Measurements from ENCODE around the gene SPAG17.

SPAG17 gene

DNA sequence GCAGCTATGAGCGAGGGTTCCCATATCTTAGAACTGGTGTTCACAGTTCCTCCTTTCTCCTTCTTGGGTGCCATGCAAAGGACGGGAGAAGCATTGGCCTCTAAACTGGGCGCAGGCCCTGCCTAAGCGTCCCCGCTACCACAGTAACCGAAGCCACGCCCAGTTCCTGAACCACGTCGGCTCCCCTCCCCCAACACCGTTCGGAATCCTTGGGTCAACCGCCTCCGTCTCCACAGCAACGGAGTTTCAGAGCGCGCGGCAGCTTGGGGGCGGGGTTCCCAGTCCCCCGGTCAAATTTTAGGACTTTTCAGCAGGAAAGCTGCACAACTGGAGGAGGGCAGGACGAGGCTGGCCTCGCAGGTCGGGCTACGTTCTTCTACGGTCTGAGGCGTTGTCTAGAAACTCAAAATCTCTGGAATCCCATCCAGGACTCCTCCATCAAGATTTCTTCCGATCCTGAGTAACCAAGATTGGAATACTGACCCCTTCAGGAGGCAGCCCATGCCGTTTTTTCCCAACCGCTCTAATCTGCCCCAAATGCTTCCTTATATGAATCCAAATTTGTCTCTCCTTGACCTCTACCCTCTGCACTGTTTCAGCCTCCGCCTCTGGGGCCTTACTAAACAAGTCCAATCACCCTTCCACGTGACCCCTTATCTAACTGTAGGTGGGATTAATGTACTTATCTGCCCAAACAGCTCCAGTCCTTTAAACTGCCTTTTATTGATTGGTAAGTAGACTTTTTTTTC lies at the start of gene SPAG17:
TSS of gene SPAG17 (minus strand) at position 145 of the 749 bp plus-strand sequence. CDS start at position 74, 71 bp downstream.
- DNase-seq, result peak; percentile 95

GRCh38 chr1:118225471-118225870 lies 40.4 kb upstream of the SPAG17 start:
- no peak for DNase-seq

DNA sequence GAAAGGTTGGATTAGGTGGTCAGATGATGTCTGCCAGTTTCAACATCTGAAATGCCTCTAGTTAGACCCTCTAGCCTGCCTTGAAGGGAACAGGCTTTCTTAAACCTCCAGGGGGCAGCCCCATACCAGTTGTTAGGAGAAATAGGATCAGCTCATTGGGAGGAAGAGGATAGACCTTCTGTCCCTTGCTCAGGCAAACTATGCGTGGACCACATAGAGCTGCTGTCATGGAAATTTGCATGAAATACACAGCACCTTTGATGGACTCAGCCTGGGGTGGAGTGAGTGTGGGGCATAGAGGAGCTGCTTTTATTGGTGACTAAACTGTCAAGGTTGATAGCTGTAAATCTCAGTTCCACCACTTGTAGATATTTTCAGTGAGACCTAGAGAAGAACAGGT lies 38.4 kb upstream of the SPAG17 start:
- peak; percentile 3 for DNase-seq

DNA sequence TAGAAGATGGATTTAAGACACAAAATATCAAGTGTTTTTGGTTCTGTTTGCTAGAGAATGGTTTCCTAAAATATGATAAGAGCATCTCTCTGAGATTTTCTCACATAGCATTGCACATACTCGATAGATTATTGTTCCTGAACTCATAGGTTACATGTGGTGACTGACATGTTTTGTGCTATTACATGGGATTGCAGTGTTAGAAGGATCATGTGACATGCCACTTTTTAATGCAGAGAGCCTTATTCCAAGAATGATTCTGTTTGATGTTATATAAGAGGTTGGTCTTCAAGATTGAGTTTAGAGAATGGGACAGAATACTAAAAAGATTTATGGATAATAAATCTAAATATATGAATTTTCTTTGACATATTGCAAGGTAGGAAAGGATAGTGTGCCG lies 34.4 kb upstream of the SPAG17 start:
- no peak for DNase-seq

DNA sequence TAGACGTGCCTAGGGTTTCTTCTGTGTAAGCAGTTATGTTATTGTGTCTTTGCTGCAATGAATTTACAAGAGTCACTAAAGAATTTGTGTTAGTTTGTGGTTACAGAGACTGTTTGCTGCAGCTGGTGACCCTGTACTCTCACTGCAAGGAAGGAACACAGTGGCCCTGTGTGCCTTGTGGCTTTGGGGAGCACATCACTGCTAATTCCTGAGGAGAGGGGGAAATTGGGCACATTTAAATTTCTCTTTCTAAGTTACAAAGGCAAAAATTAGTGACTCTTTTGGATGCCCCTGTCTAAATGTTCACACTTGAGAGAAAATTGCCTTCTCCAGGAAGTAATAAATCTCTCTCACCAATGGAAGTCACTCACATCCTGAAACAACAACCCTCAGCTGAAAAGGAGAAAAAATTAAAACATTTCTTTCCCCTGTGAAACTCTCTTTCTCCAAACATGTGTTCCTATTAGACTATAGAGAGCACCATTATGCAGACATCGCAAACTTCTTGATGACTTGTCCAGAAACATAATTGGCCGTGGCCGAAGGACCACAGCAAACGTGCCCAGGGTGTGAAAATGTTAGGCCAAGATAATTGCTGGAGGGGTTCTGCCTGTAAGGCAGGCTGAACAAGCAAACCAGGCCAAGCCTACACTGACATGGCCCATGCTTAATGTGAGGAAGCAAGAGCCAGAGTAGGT lies 32.3 kb upstream of the SPAG17 start:
- no peak for DNase-seq

DNA sequence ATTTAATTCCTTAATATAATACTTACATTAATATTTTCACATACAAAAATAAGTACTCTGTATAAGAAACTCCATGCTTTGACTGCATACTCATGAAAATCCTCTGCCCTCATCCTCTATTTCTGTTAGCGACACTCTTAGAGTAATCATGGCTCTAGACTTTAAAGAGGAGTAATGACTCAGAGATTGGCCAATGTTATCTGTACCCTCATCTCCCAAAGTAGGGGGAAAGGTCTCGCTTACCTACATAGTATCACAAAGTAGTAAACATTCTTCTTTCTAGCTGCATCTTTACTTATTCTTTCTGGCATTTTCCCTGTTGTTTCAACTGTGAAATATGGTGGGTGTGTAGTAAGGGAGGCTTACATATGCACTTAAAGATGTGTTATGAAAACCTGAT lies 29.8 kb upstream of the SPAG17 start:
- DNase-seq, result no peak

- DNase-seq, result no peak
Observed at GRCh38 chr1:118210723-118211110, 25.7 kb upstream of the SPAG17 start.

- no peak for DNase-seq
Observed at GRCh38 chr1:118210051-118210722, 25.2 kb upstream of the SPAG17 start.

- DNase-seq, result no peak
Observed at GRCh38 chr1:118209648-118210047, 24.6 kb upstream of the SPAG17 start.

DNA sequence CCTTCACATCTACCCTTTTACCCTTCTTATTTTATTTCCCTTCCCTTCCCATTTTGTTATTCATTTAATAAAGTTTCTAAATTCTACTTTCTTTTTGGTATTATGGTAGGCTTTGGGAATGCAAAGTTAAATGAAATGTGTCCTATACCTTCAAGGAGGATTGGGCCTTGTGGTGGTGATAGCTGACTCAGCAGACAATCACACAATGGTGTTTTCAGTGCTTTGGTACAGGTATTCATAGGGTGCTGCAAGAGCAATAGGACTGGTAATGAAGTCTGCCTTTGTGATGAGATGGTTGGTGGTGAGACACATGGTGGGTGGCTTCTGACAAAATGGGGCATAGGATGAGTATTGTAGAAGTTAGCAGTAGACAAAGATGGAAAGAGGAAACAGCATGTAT lies 21.9 kb upstream of the SPAG17 start:
- DNase-seq, result no peak

- DNase-seq, result no peak
Observed at GRCh38 chr1:118204648-118205047, 19.6 kb upstream of the SPAG17 start.

- DNase-seq, result no peak
Observed at GRCh38 chr1:118204105-118204504, 19.1 kb upstream of the SPAG17 start.

DNA sequence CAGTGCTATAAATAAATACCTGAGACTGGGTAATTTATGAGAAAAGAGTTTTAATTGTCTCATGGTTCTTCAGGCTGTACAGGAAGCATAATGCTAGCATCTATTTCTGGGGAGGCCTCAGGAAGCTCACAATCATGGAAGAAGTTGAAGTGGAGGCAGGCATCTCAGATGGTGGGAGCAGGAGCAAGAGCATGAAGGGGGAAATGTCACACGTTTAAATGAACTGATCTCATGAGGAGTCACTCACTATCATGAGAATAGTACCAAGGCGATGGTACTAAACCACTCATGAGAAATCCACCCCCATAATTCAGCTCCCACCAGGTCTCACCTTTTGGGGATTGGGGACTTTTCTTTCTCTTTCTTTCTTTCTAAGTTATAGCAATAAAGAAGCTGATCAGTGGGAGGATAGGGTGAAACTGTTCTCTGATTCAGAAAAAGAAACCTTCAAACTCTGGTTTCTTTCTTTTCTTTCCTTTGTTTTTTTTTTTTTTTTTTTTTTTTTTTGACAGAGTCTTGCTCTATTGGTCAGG lies 17.1 kb upstream of the SPAG17 start:
- no peak for DNase-seq

DNA sequence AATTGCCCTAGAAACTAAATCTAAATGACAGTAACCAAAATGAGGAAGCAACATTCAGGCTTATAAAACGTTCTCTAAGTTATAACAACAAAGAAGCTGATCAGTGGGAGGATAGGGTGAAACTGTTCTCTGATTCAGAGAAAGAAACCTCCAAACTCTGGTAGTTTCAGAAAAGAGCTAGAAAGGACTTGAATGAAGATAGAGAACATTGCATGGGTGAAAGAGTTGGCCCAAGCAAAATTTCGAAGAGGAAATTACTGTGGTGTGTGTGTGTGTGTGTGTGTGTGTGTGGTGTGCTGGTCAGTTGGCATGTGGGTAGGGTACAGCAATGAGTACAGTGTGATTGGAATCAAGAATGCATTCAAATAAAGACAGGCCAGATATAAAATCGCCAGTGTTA lies 16.5 kb upstream of the SPAG17 start:
- DNase-seq, result no peak

DNA sequence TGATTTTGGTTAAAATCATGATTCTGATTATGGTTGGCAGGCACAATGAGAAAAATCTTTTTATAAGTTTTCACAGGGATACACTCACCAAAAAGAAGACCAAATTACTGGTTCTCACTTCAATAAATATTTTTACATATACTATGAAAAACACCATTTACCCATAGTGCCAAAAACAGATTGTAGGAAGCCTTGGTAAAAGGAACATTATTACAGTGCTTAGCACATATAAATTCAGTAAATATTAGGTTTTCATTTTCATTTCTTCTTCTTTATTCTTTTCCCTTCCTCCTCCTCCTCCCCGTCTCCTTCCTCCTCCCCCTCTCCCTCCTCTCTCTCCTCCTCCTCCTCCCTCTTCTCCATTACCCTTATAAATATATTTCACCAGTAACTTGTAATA lies 15.8 kb upstream of the SPAG17 start:
- no peak for DNase-seq

DNA sequence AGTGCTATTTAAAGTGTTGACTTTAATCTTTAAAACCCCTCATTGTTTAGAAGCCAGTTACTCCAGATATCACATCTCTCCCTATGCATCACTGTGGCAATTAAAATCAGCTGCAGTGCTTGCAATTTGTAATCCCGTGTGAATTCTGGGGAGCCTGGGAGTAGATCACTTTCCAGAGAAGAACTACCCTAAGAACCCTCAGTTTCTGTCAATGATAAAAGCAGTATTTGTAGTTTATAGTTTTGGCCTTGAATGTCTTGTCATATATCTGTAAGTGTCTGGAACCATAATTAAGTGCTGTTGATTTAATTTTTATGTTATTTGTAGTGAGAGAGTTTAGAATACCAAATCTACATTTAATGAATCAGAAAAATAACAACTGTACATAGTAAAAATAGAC lies 5.5 kb upstream of the SPAG17 start:
- DNase-seq, result no peak

- no peak for DNase-seq
Observed at GRCh38 chr1:118189564-118189963, 4.5 kb upstream of the SPAG17 start.

- DNase-seq, result no peak
Observed at GRCh38 chr1:118188411-118188810, 3.4 kb upstream of the SPAG17 start.

DNA sequence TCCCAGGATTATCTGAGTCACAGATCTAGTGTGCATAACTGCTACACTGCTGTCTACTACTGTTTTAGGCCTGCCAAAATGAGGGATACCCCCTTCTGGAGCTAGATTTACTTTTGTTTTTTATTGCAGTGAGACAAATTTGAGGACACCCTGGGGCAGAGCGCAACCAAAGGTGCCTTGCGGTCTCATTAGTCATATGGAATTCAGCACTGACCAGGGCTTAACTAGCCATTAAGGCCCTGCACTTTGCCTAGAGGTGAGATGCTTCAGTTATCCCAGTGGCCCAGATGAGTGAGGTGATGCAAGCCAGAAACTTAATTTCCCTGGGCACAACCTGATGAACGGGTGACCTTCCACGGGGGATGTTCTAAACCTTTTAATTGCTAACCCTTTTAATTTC lies 998 bp upstream of the SPAG17 start:
- no peak for DNase-seq

GRCh38 chr1:118184739-118185083 lies 317 bp downstream of the SPAG17 start:
- peak; percentile 91 for DNase-seq

DNA sequence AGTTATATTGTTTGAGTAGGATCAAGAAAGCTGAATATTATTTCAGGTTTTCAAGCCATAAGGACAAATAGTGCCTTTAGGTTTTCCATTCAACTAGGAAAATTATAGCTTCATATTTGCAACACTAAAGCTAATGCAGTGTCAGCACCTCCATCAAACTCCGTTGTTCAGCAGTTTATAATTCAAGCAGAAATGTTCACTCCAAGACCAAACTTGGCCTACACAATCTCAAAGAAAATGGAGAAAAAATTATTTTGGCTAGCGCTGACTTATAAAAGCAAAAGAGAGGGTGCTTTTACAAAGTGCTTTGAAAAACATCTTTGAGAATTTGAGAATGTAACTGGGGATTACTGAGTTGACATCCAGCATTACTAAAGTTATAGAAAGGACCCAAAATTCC lies 1.4 kb downstream of the SPAG17 start:
- no peak for DNase-seq

- no peak for DNase-seq
Observed at GRCh38 chr1:118177998-118178397, 7.0 kb downstream of the SPAG17 start.

GRCh38 chr1:118169016-118169415 lies 16.0 kb downstream of the SPAG17 start:
- DNase-seq, result no peak

DNA sequence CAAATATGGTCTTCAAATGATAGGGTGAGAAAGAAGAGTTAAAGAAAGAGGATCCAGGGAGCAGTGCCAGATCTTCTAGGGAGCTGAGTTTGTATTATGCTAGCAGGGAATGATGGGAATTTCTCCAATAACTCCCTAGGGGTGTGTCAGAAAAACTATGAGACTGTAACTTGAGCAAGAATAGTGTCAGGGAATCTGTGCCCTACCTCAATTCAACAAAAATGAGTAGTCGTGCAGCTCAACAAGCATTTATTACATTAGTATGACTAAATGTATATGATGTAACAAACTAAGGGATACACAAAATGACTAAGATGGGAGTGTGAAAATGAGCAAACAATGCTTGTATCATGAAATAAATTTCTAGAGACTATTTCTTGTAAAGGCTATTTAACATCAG lies 24.2 kb downstream of the SPAG17 start:
- no peak for DNase-seq
